BJ (cell line): ENCODE results near the gene DLG2. TPM values are rescaled to one million over a fixed set of nuclear protein-coding genes. Genes with fewer than 3 reads are reported as not detected.
"Not testable (repeated sequence)": the region's sequence is repeated elsewhere in the genome, so short reads cannot be mapped to it uniquely, and the experiment has no call there.

Source experiments
- CTCF ChIA-PET: fragments of 350-600 bp; formaldehyde crosslinking; extraction: SDS; loops from one replicate; lab custom pipeline; 2021; ENCODE audit warnings: antibody characterized with exemption, inconsistent platforms; lab: Yijun Ruan, JAX
- POLR2A ChIA-PET: fragments of 300-600 bp; sonication (Branson Sonifier 250); formaldehyde crosslinking; extraction: SDS; loops from one replicate; lab custom pipeline; 2021; ENCODE audit warnings: antibody characterized with exemption; lab: Charles Lee
- DNase-seq: peaks from one replicate; pipeline ENCODE4 v3.0.0-alpha.2; 2011; ENCODE audit warnings: low read depth
- H3K27me3 ChIP-seq: 2 replicates; pipeline ENCODE4 v1.6.0; 2011; ENCODE audit warnings: low read length; ENCODE audit not compliant: control insufficient read depth, insufficient read depth
- H3K36me3 ChIP-seq: 2 replicates; pipeline ENCODE4 v1.5.1; 2011; ENCODE audit warnings: low read length; ENCODE audit not compliant: control insufficient read depth, insufficient read depth
- H3K4me3 ChIP-seq: 2 replicates; pipeline ENCODE4 v1.5.1; 2011; ENCODE audit warnings: low read depth, mild to moderate bottlenecking, control low read depth, low read length
- CTCF ChIP-seq: IDR thresholded peaks from 2 replicates; pipeline ENCODE4 v1.5.1; 2011; ENCODE audit warnings: low read depth, mild to moderate bottlenecking, control low read depth, inconsistent platforms, low read length, moderate library complexity; ENCODE audit not compliant: insufficient read depth
- polyA plus RNA-seq: library from polyadenylated mRNA; depleted of rRNA; stranded (reverse); fragments of >200 nt; gene quantifications from 2 replicates; pipeline ENCODE4 v1.2.3, GENCODE V29; 2011

The DLG2 gene
- polyA plus RNA-seq, 1 experiment, result 0.28 TPM

- POLR2A ChIA-PET, result no interaction called here
- no peak for DNase-seq
- H3K36me3 ChIP-seq, result no peaks in the 10 kb centered on the region
Observed at GRCh38 chr11:85348945-85349344, 278.2 kb downstream of the DLG2 start.

GRCh38 chr11:85347291-85347690 is 279.9 kb downstream of the DLG2 start:
- no peaks in the 10 kb centered on the region for H3K36me3 ChIP-seq
- CTCF ChIA-PET, result interaction anchor here (0.9 kb wide), 1 partner anchor 30 kb away, joined by 3 read pairs; no protein-coding TSS in a partner anchor
- no peak for TF ChIP-seq CTCF

More at GRCh38 chr11:85348945-85349344, 278.2 kb downstream of the DLG2 start:
- CTCF ChIA-PET, result no interaction called here
- no peak overlapping the region for H3K4me3 ChIP-seq
- no peaks in the 10 kb centered on the region for H3K27me3 ChIP-seq
- no peak for TF ChIP-seq CTCF

GRCh38 chr11:85346484-85346883 is 280.7 kb downstream of the DLG2 start:
- ChIA-PET CTCF (interaction anchor here (0.9 kb wide), 1 partner anchor 31 kb away, joined by 3 read pairs; no protein-coding TSS in a partner anchor), POLR2A (no interaction called here)
- DNase-seq, result no peak
- TF ChIP-seq CTCF, result no peak
- Histone ChIP-seq H3K4me3 (no peak overlapping the region), H3K36me3 (no peaks in the 10 kb centered on the region), H3K27me3 (no peaks in the 10 kb centered on the region)

More at GRCh38 chr11:85347291-85347690, 279.9 kb downstream of the DLG2 start:
- Histone ChIP-seq H3K27me3 (no peaks in the 10 kb centered on the region), H3K4me3 (no peak overlapping the region)
- POLR2A ChIA-PET, result no interaction called here
- no peak for DNase-seq

GRCh38 chr11:85340846-85341245 is 286.3 kb downstream of the DLG2 start:
- H3K36me3 ChIP-seq, POLR2A ChIA-PET: not testable (repeated sequence)

GRCh38 chr11:85318573-85318972 is 308.6 kb downstream of the DLG2 start:
- TF ChIP-seq CTCF, result no peak
- CTCF ChIA-PET, result no interaction called here
- POLR2A ChIA-PET, result no interaction called here
- Histone ChIP-seq H3K27me3 (no peaks in the 10 kb centered on the region), H3K4me3 (no peak overlapping the region), H3K36me3 (no peaks in the 10 kb centered on the region)
- no peak for DNase-seq

More at GRCh38 chr11:85340846-85341245, 286.3 kb downstream of the DLG2 start:
- CTCF ChIA-PET, DNase-seq, H3K27me3 ChIP-seq, H3K4me3 ChIP-seq: not testable (repeated sequence)

- TF ChIP-seq CTCF, result no peak
- no peaks in the 10 kb centered on the region for H3K36me3 ChIP-seq
- no peaks in the 10 kb centered on the region for H3K27me3 ChIP-seq
- POLR2A ChIA-PET, result no interaction called here
- H3K4me3 ChIP-seq, result no peak overlapping the region
- DNase-seq, result no peak
- CTCF ChIA-PET, result no interaction called here
Observed at GRCh38 chr11:85316967-85317366, 310.2 kb downstream of the DLG2 start.
